Liver (tissue), 9 donors: ENCODE data around the gene CRMP1. TPM values are rescaled to one million over a fixed set of nuclear protein-coding genes. Genes with fewer than 3 reads are reported as not detected.
"Not testable (repeated sequence)": the region's sequence is repeated elsewhere in the genome, so short reads cannot be mapped to it uniquely, and the experiment has no call there.

Source experiments
- DNase-seq: peaks from one replicate; pipeline ENCODE4 v3.0.0-alpha.2; 2017; ENCODE audit warnings: low spot score
- H3K27ac ChIP-seq, 2 donors: one replicate each; pipeline ENCODE4 v1.7.0; 2013; ENCODE audit warnings: inconsistent platforms in 2 of 2, low read length in 2 of 2, control low read depth in 1 of 2, low read depth in 1 of 2, mild to moderate bottlenecking in 1 of 2
- H3K27me3 ChIP-seq, 4 donors: one replicate each; pipeline versions ENCODE4 v1.6.1 to v1.7.0; 2013; ENCODE audit warnings: low read length in 3 of 4, inconsistent platforms in 1 of 4, mild to moderate bottlenecking in 1 of 4, moderate library complexity in 1 of 4; ENCODE audit not compliant: control insufficient read depth in 4 of 4, insufficient read depth in 4 of 4
- H3K36me3 ChIP-seq, 4 donors: one replicate each; pipeline versions ENCODE4 v1.6.1 to v1.7.0; 2013; ENCODE audit warnings: low read length in 3 of 4, mild to moderate bottlenecking in 3 of 4, low read depth in 1 of 4, moderate library complexity in 1 of 4; ENCODE audit not compliant: control insufficient read depth in 4 of 4, insufficient read depth in 3 of 4
- H3K4me1 ChIP-seq, 4 donors: one replicate each; pipeline versions ENCODE4 v1.6.1 to v1.7.0; 2013; ENCODE audit warnings: low read length in 3 of 4, mild to moderate bottlenecking in 3 of 4, moderate library complexity in 1 of 4; ENCODE audit not compliant: control insufficient read depth in 4 of 4, insufficient read depth in 4 of 4
- H3K4me3 ChIP-seq, 3 donors: one replicate each; pipeline versions ENCODE4 v1.6.1 to v1.7.0; 2013; ENCODE audit warnings: low read length in 3 of 3, control low read depth in 1 of 3, low read depth in 1 of 3, mild to moderate bottlenecking in 1 of 3
- H3K9ac ChIP-seq, 2 donors: one replicate each; pipeline ENCODE4 v1.7.0; 2013; ENCODE audit warnings: low read length in 2 of 2, mild to moderate bottlenecking in 2 of 2, moderate library complexity in 2 of 2, control low read depth in 1 of 2, low read depth in 1 of 2
- H3K9me3 ChIP-seq, 4 donors: one replicate each; pipeline versions ENCODE4 v1.6.1 to v1.7.0; 2013; ENCODE audit warnings: low read length in 3 of 4; ENCODE audit not compliant: control insufficient read depth in 4 of 4
- ATF3 ChIP-seq: IDR thresholded peaks from 2 replicates; pipeline ENCODE4 v1.6.1; 2016; ENCODE audit warnings: antibody characterized with exemption
- EGR1 ChIP-seq, 2 donors: IDR thresholded peaks; 2 replicates each; pipeline ENCODE4 v1.6.1; 2016 to 2018; ENCODE audit warnings: antibody characterized with exemption in 2 of 2, low read depth in 2 of 2
- FOXA1 ChIP-seq: IDR thresholded peaks from 2 replicates; pipeline ENCODE4 v1.6.1; 2016; ENCODE audit warnings: antibody characterized with exemption
- GABPA ChIP-seq, 2 donors: IDR thresholded peaks in 1 of 2; conservative IDR thresholded peaks in 1 of 2; 2 replicates each; pipeline ENCODE4 v1.6.1; 2016; ENCODE audit warnings: antibody characterized with exemption in 2 of 2, mild to moderate bottlenecking in 1 of 2, moderate library complexity in 1 of 2
- HNF4A ChIP-seq, 2 donors: conservative IDR thresholded peaks; 2 replicates each; pipeline ENCODE4 v1.6.1; 2016; ENCODE audit warnings: antibody characterized with exemption in 2 of 2, mild to moderate bottlenecking in 2 of 2
- HNF4G ChIP-seq: IDR thresholded peaks from 2 replicates; pipeline ENCODE4 v1.6.1; 2016; ENCODE audit warnings: antibody characterized with exemption
- JUND ChIP-seq, 2 donors: IDR thresholded peaks; 2 replicates each; pipeline ENCODE4 v1.6.1; 2016; ENCODE audit warnings: antibody characterized with exemption in 2 of 2
- MAX ChIP-seq: IDR thresholded peaks from 2 replicates; pipeline ENCODE4 v1.6.1; 2016; ENCODE audit warnings: antibody characterized with exemption
- RAD21 ChIP-seq, 2 donors: IDR thresholded peaks; 2 replicates each; pipeline ENCODE4 v1.6.1; 2016; ENCODE audit warnings: antibody characterized with exemption in 2 of 2, mild to moderate bottlenecking in 2 of 2
- REST ChIP-seq: IDR thresholded peaks from 2 replicates; pipeline ENCODE4 v1.6.1; 2016; ENCODE audit warnings: antibody characterized with exemption, mild to moderate bottlenecking
- RXRA ChIP-seq, 2 donors: IDR thresholded peaks; 2 replicates each; pipeline ENCODE4 v1.6.1; 2017 to 2018; ENCODE audit warnings: antibody characterized with exemption in 2 of 2, mild to moderate bottlenecking in 1 of 2
- SP1 ChIP-seq: IDR thresholded peaks from 2 replicates; pipeline ENCODE4 v1.6.1; 2018; ENCODE audit warnings: antibody characterized with exemption, mild to moderate bottlenecking
- TAF1 ChIP-seq: conservative IDR thresholded peaks from 2 replicates; pipeline ENCODE4 v1.6.1; 2016; ENCODE audit warnings: antibody characterized with exemption, mild to moderate bottlenecking
- YY1 ChIP-seq: IDR thresholded peaks from 2 replicates; pipeline ENCODE4 v1.6.1; 2016; ENCODE audit warnings: antibody characterized with exemption, mild to moderate bottlenecking
- ZBTB33 ChIP-seq: IDR thresholded peaks from 2 replicates; pipeline ENCODE4 v1.6.1; 2016; ENCODE audit warnings: antibody characterized with exemption
- WGBS: extraction: QIAGEN DNeasy Blood & Tissue Kit; methylation state at CpG from one replicate; pipeline ENCODE4 v1.1.7; 2013; 5-methylcytosine and 5-hydroxymethylcytosine counted together
- polyA plus RNA-seq, 2 donors: library from polyadenylated mRNA; stranded (reverse) in 1 of 2; unstranded in 1 of 2; fragments of 200-250 nt in 1 of 2; fragments of >200 nt in 1 of 2; fragmentation: Nextera tagmentation in 1 of 2; extraction: Ambion mirVana in 1 of 2; gene quantifications; one replicate each; pipeline versions ENCODE4 v1.2.1 to v1.2.3, GENCODE V29; 2013 to 2015
- total RNA-seq, 2 donors: library from RNA; depleted of rRNA; stranded (reverse); fragments of >200 nt; gene quantifications; one replicate each; pipeline ENCODE4 v1.2.3, GENCODE V29; 2014
- donor health status: healthy.
- donor health status: healthy.
- donor health status: healthy.
- donor health status: healthy.
- donor health status: healthy.

CRMP1 gene
- total and polyA plus RNA-seq, 4 donors, result 0.06 to 0.42 (median 0.12) TPM

GRCh38 chr4:5839751-5840674 lies 52.9 kb downstream of the CRMP1 start:
- Histone ChIP-seq H3K27me3 (no peaks in the 10 kb centered on the region), H3K4me3 (no peak overlapping the region), H3K36me3 (no peaks in the 10 kb centered on the region), H3K4me1 (no peaks in the 10 kb centered on the region), H3K9ac (no peak overlapping the region), H3K27ac (peak overlapping the region; percentile 18 to 28), H3K9me3 (no peaks in the 10 kb centered on the region)
- 77% methylated on average over 30 of the region's 30 CpGs for WGBS
- TF ChIP-seq SP1 (peak; percentile 17), EGR1 (IDR thresholded peaks at IDR 0.05; ENCODE audit: low read depth in 2 of 2) (no peak)
- no peak for DNase-seq

- Histone ChIP-seq H3K4me1 (no peaks in the 10 kb centered on the region), H3K27ac (peak overlapping the region in 1 of 2 donors; percentile 28), H3K9me3 (no peaks in the 10 kb centered on the region), H3K27me3 (no peaks in the 10 kb centered on the region), H3K36me3 (no peaks in the 10 kb centered on the region), H3K9ac (no peak overlapping the region), H3K4me3 (no peak overlapping the region)
- TF ChIP-seq FOXA1, result no peak
- TF ChIP-seq HNF4G, result no peak
- TF ChIP-seq SP1, result no peak
- no peak for TF ChIP-seq YY1
- no peak for TF ChIP-seq RXRA (IDR thresholded peaks at IDR 0.05)
- no peak for TF ChIP-seq REST
- TF ChIP-seq ZBTB33, result no peak
- TF ChIP-seq MAX, result no peak
- no peak for TF ChIP-seq RAD21 (IDR thresholded peaks at IDR 0.05)
- no peak for TF ChIP-seq ATF3
- TF ChIP-seq HNF4A (conservative IDR thresholded peaks at IDR 0.05), result no peak
- no peak for TF ChIP-seq TAF1
- no peak for TF ChIP-seq JUND (IDR thresholded peaks at IDR 0.05)
- TF ChIP-seq GABPA (IDR thresholded peaks at IDR 0.05 in 1 of 2, conservative IDR thresholded peaks at IDR 0.05 in 1 of 2), result no peak
- 89% methylated on average over 13 of the region's 13 CpGs for WGBS
- DNase-seq, result no peak
These were observed 53.6 kb downstream of the CRMP1 start for GRCh38 chr4:5839332-5839731.

GRCh38 chr4:5837483-5837882 lies 55.4 kb downstream of the CRMP1 start:
- H3K36me3 ChIP-seq, H3K9me3 ChIP-seq, H3K9ac ChIP-seq, DNase-seq, H3K27me3 ChIP-seq, H3K27ac ChIP-seq, H3K4me1 ChIP-seq, H3K4me3 ChIP-seq: not testable (repeated sequence)
- WGBS, result 80% methylated on average over 6 of the region's 6 CpGs
